Neural progenitor cell (in vitro differentiated cells): ENCODE data around the gene SHQ1. TPM values are rescaled to one million over a fixed set of nuclear protein-coding genes. Genes with fewer than 3 reads are reported as not detected.

ENCODE experiments used
- DNase-seq: peaks from one replicate; pipeline ENCODE4 v3.0.0-alpha.2; 2016; ENCODE audit warnings: low spot score
- H2AFZ ChIP-seq: fragments of 200-600 bp; sonication (generic); replicated peaks from 2 replicates; pipeline ENCODE4 v1.6.1; 2016; ENCODE audit warnings: antibody characterized with exemption
- H3F3A ChIP-seq: fragments of 200-600 bp; sonication (generic); 2 replicates; pipeline ENCODE4 v1.6.1; 2016; ENCODE audit warnings: antibody characterized with exemption, low read depth
- H3K27ac ChIP-seq: fragments of 200-600 bp; sonication (generic); 2 replicates; pipeline ENCODE4 v1.5.1; 2016; ENCODE audit warnings: mild to moderate bottlenecking
- H3K27me3 ChIP-seq: fragments of 200-600 bp; sonication (generic); 2 replicates; pipeline ENCODE4 v1.6.1; 2016; ENCODE audit warnings: mild to moderate bottlenecking, moderate library complexity
- H3K36me3 ChIP-seq: fragments of 200-600 bp; sonication (generic); 2 replicates; pipeline ENCODE4 v1.5.1; 2016
- H3K4me1 ChIP-seq: fragments of 200-600 bp; sonication (generic); 2 replicates; pipeline ENCODE4 v1.6.1; 2016; ENCODE audit warnings: mixed run types
- H3K4me2 ChIP-seq: fragments of 200-600 bp; sonication (generic); 2 replicates; pipeline ENCODE4 v1.6.1; 2016
- H3K4me3 ChIP-seq: fragments of 200-600 bp; sonication (generic); 2 replicates; pipeline ENCODE4 v1.5.1; 2016
- H3K79me2 ChIP-seq: fragments of 200-600 bp; sonication (generic); 2 replicates; pipeline ENCODE4 v1.6.1; 2016; ENCODE audit warnings: low read depth
- H3K9ac ChIP-seq: fragments of 200-600 bp; sonication (generic); 2 replicates; pipeline ENCODE4 v1.6.1; 2016
- H3K9me3 ChIP-seq: fragments of 200-600 bp; sonication (generic); 2 replicates; pipeline ENCODE4 v1.5.1; 2016; ENCODE audit warnings: low read depth
- H4K20me1 ChIP-seq: fragments of 200-600 bp; sonication (generic); 2 replicates; pipeline ENCODE4 v1.6.1; 2016; ENCODE audit warnings: low read depth
- H3K27ac Mint-ChIP-seq: 3 replicates; pipeline ENCODE4 v1.8.0; 2021; ENCODE audit warnings: mixed read lengths
- H3K27me3 Mint-ChIP-seq: 2 replicates; pipeline ENCODE4 v1.8.0; 2022; ENCODE audit warnings: low read depth, mild to moderate bottlenecking, inconsistent platforms, moderate library complexity, mixed read lengths; ENCODE audit not compliant: insufficient read depth
- H3K36me3 Mint-ChIP-seq: 3 replicates; pipeline ENCODE4 v1.8.0; 2021; ENCODE audit warnings: mixed read lengths
- H3K4me1 Mint-ChIP-seq: 3 replicates; pipeline ENCODE4 v1.8.0; 2021; ENCODE audit warnings: mixed read lengths
- H3K4me3 Mint-ChIP-seq: 3 replicates; pipeline ENCODE4 v1.8.0; 2021; ENCODE audit warnings: mild to moderate bottlenecking, moderate library complexity, mixed read lengths
- H3K9me3 Mint-ChIP-seq: 3 replicates; pipeline ENCODE4 v1.8.0; 2020; ENCODE audit warnings: mixed read lengths
- CTCF ChIP-seq: fragments of 200-600 bp; sonication (generic); IDR thresholded peaks from 2 replicates; pipeline ENCODE4 v1.5.1; 2017; ENCODE audit warnings: antibody characterized with exemption, mild to moderate bottlenecking
- EZH2 ChIP-seq: fragments of 200-600 bp; sonication (generic); IDR thresholded peaks from 2 replicates; pipeline ENCODE4 v1.6.1; 2017; ENCODE audit warnings: antibody characterized with exemption, mild to moderate bottlenecking, moderate library complexity
- EZH2phosphoT487 ChIP-seq: fragments of 200-600 bp; sonication (generic); IDR thresholded peaks from 2 replicates; pipeline ENCODE4 v1.6.1; 2017; ENCODE audit warnings: antibody characterized with exemption
- total RNA-seq: library from RNA; depleted of rRNA; stranded (reverse); fragments of >200 nt; gene quantifications from 2 replicates; pipeline ENCODE4 v1.2.3, GENCODE V29; 2015; ENCODE audit warnings: low replicate concordance

The SHQ1 gene
- total RNA-seq, 1 donor from 2014 or later = 21.3 TPM

- H3K9me3 Mint-ChIP-seq = peaks cover 6% of the 10 kb centered on the region
- H3K27ac Mint-ChIP-seq = no peak overlapping the region
- Histone ChIP-seq H3K4me1 (peaks cover 5% of the 10 kb centered on the region), H3K36me3 (no peaks in the 10 kb centered on the region), H3K9ac (no peak overlapping the region), H2AFZ (no peak overlapping the region), H3K4me2 (no peak overlapping the region), H3K27ac (no peak overlapping the region), H3K27me3 (no peaks in the 10 kb centered on the region), H3K4me3 (no peak overlapping the region), H3F3A (peaks cover 5% of the 10 kb centered on the region), H3K9me3 (no peaks in the 10 kb centered on the region), H3K79me2 (no peaks in the 10 kb centered on the region), H4K20me1 (no peaks in the 10 kb centered on the region)
- H3K36me3 Mint-ChIP-seq = no peaks in the 10 kb centered on the region
- no peak for TF ChIP-seq EZH2phosphoT487
- TF ChIP-seq CTCF = no peak
- no peak for TF ChIP-seq EZH2
- DNase-seq = no peak
- H3K4me1 Mint-ChIP-seq = peaks cover 4% of the 10 kb centered on the region
- H3K4me3 Mint-ChIP-seq = peak overlapping the region; percentile 21
- H3K27me3 Mint-ChIP-seq = peaks cover 4% of the 10 kb centered on the region
Measured at GRCh38 chr3:72702997-72703396, 145.2 kb downstream of the SHQ1 start.

GRCh38 chr3:72702390-72702789, 145.9 kb downstream of the SHQ1 start:
- H3K27ac Mint-ChIP-seq = no peak overlapping the region
- H3K36me3 Mint-ChIP-seq = no peaks in the 10 kb centered on the region
- H3K36me3 ChIP-seq = no peaks in the 10 kb centered on the region
- H3K9me3 ChIP-seq = no peaks in the 10 kb centered on the region
- H3K27ac ChIP-seq = no peak overlapping the region
- H4K20me1 ChIP-seq = no peaks in the 10 kb centered on the region
- peaks cover 4% of the 10 kb centered on the region for H3K9me3 Mint-ChIP-seq
- no peak overlapping the region for H3K4me2 ChIP-seq
- DNase-seq = no peak
- no peak overlapping the region for H3K4me3 Mint-ChIP-seq
- H3K4me1 ChIP-seq = peaks cover 10% of the 10 kb centered on the region
- H3K79me2 ChIP-seq = no peaks in the 10 kb centered on the region
- H3K4me3 ChIP-seq = no peak overlapping the region
- no peak overlapping the region for H3K9ac ChIP-seq
- H3K4me1 Mint-ChIP-seq = peaks cover 6% of the 10 kb centered on the region
- no peak overlapping the region for H2AFZ ChIP-seq
- peaks cover 6% of the 10 kb centered on the region for H3F3A ChIP-seq
- peaks cover 4% of the 10 kb centered on the region for H3K27me3 Mint-ChIP-seq
- no peaks in the 10 kb centered on the region for H3K27me3 ChIP-seq
- TF ChIP-seq CTCF = no peak
- TF ChIP-seq EZH2phosphoT487 = no peak
- no peak for TF ChIP-seq EZH2

GRCh38 chr3:72700106-72700505, 148.1 kb downstream of the SHQ1 start:
- Mint-ChIP-seq H3K9me3 (peaks cover 3% of the 10 kb centered on the region), H3K4me1 (peaks cover 6% of the 10 kb centered on the region), H3K27me3 (peaks cover 4% of the 10 kb centered on the region), H3K36me3 (no peaks in the 10 kb centered on the region), H3K27ac (no peak overlapping the region), H3K4me3 (peak overlapping the region; percentile 24)
- H3K79me2 ChIP-seq = no peaks in the 10 kb centered on the region
- no peaks in the 10 kb centered on the region for H3K36me3 ChIP-seq
- no peak overlapping the region for H3K9ac ChIP-seq
- TF ChIP-seq EZH2 (no peak), CTCF (no peak), EZH2phosphoT487 (no peak)
- DNase-seq = no peak
- H2AFZ ChIP-seq = no peak overlapping the region
- H3F3A ChIP-seq = peaks cover 6% of the 10 kb centered on the region
- no peaks in the 10 kb centered on the region for H3K9me3 ChIP-seq
- no peaks in the 10 kb centered on the region for H3K27me3 ChIP-seq
- H3K4me2 ChIP-seq = no peak overlapping the region
- H3K4me1 ChIP-seq = peaks cover 10% of the 10 kb centered on the region
- H3K27ac ChIP-seq = no peak overlapping the region
- H4K20me1 ChIP-seq = no peaks in the 10 kb centered on the region
- H3K4me3 ChIP-seq = no peak overlapping the region
